ENCODE results near the gene MRI1.

The MRI1 gene

DNA sequence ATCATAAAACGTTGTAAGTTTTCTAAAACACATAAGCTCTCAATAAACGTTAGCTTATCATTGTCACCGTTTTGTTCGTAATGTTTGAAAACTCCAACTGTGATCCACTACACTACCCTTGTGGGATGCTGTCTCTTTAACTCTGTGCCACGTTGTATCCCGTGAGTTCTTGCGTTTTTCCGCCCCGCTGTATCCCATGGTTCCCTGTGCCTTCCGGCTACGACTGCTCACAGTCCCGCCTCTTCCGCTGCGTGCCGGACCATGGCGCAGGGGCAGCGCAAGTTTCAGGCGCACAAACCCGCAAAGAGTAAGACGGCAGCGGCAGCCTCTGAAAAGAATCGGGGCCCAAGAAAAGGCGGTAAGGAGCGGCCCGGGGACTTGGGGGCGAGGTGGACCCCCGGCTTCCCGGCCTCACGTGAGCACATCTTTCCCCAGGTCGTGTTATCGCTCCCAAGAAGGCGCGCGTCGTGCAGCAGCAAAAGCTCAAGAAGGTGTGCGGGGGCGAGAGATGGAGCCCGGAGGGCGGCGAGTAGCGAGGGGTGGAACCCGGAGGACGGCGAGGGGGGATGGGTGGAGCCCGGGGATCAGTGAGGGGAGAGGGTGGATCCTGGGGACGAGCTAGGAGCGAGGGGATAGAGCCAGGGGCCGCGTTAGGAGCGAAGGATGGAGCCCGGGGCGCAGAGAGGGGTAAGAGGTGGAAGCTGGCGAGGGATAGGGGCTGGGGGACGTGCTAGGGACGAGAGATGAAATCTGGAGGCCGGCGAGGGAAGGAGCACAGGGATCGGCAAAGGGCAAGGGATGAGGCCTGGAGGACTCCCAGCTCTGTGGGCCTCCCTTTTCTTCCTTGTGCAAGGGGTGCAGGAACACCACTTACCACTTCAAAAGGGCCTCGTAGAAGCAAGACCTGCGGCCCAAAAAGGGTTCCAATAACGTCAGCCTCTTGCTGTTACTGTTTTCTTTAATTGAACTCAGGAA lies 10.2 kb downstream of the MRI1 start, which contains the start of gene C19orf53 (continued):
- TF ChIP-seq, protein P1, sequence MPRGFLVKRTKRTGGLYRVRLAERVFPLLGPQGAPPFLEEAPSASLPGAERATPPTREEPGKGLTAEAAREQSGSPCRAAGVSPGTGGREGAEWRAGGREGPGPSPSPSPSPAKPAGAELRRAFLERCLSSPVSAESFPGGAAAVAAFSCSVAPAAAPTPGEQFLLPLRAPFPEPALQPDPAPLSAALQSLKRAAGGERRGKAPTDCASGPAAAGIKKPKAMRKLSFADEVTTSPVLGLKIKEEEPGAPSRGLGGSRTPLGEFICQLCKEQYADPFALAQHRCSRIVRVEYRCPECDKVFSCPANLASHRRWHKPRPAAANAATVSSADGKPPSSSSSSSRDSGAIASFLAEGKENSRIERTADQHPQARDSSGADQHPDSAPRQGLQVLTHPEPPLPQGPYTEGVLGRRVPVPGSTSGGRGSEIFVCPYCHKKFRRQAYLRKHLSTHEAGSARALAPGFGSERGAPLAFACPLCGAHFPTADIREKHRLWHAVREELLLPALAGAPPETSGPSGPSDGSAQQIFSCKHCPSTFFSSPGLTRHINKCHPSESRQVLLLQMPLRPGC (tag by site-specific recombination; IDR thresholded peaks at IDR 0.05): peak; percentile 80
- TF ChIP-seq YY1 (tag by site-specific recombination; IDR thresholded peaks at IDR 0.05) (peak; percentile 86), KLF1 (tag by site-specific recombination; IDR thresholded peaks at IDR 0.05) (peak; percentile 76), ZBTB20 (tag by site-specific recombination; IDR thresholded peaks at IDR 0.05) (peak; percentile 91), ZNF2 (tag by site-specific recombination; IDR thresholded peaks at IDR 0.05) (peak; percentile 79), GLI4 (tag by site-specific recombination; IDR thresholded peaks at IDR 0.05) (peak; percentile 46; the same call in 1 of the 2 replicates), TCF7L2 (IDR thresholded peaks at IDR 0.05; ENCODE audit: borderline replicate concordance, low read depth, low read length) (no peak), ZNF146 (tag by site-specific recombination; IDR thresholded peaks at IDR 0.05) (peak; percentile 13; the same call in 1 of the 2 replicates), HOXC10 (CRISPR knock-in tag; IDR thresholded peaks at IDR 0.05) (no peak), ZNF157 (tag by site-specific recombination; IDR thresholded peaks at IDR 0.05) (0 out of 2 replicates have a peak, but pooled peaks have one; percentile 17), ZNF391 (tag by site-specific recombination; IDR thresholded peaks at IDR 0.05; ENCODE audit: borderline replicate concordance, low read depth) (peak; percentile 85; the same call in 1 of the 2 replicates), KLF16 (tag by site-specific recombination; IDR thresholded peaks at IDR 0.05) (peak; percentile 89; the same call in 1 of the 2 replicates), ZNF48 (tag by site-specific recombination; IDR thresholded peaks at IDR 0.05) (no peak), ZNF174 (tag by site-specific recombination; IDR thresholded peaks at IDR 0.05) (no peak), GLIS1 (tag by site-specific recombination; IDR thresholded peaks at IDR 0.05) (peak; percentile 25; the same call in 1 of the 2 replicates), ZNF311 (tag by site-specific recombination; IDR thresholded peaks at IDR 0.05; ENCODE audit: borderline replicate concordance) (no peak), ZFHX2 (tag by site-specific recombination; conservative IDR thresholded peaks at IDR 0.05) (peak; percentile 96), ZNF843 (tag by site-specific recombination; IDR thresholded peaks at IDR 0.05) (peak; percentile 63), ZNF501 (tag by site-specific recombination; IDR thresholded peaks at IDR 0.05) (peak; percentile 93), ZNF350 (tag by site-specific recombination; IDR thresholded peaks at IDR 0.05) (no peak), YY2 (tag by site-specific recombination; IDR thresholded peaks at IDR 0.05) (peak; percentile 79)
- TF ChIP-seq, protein P2, sequence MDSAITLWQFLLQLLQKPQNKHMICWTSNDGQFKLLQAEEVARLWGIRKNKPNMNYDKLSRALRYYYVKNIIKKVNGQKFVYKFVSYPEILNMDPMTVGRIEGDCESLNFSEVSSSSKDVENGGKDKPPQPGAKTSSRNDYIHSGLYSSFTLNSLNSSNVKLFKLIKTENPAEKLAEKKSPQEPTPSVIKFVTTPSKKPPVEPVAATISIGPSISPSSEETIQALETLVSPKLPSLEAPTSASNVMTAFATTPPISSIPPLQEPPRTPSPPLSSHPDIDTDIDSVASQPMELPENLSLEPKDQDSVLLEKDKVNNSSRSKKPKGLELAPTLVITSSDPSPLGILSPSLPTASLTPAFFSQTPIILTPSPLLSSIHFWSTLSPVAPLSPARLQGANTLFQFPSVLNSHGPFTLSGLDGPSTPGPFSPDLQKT (IDR thresholded peaks at IDR 0.05; ENCODE audit: borderline replicate concordance, low read depth, low read length): 0 out of 2 replicates have a peak, but pooled peaks have one; percentile 45
- TF ChIP-seq, protein P3, sequence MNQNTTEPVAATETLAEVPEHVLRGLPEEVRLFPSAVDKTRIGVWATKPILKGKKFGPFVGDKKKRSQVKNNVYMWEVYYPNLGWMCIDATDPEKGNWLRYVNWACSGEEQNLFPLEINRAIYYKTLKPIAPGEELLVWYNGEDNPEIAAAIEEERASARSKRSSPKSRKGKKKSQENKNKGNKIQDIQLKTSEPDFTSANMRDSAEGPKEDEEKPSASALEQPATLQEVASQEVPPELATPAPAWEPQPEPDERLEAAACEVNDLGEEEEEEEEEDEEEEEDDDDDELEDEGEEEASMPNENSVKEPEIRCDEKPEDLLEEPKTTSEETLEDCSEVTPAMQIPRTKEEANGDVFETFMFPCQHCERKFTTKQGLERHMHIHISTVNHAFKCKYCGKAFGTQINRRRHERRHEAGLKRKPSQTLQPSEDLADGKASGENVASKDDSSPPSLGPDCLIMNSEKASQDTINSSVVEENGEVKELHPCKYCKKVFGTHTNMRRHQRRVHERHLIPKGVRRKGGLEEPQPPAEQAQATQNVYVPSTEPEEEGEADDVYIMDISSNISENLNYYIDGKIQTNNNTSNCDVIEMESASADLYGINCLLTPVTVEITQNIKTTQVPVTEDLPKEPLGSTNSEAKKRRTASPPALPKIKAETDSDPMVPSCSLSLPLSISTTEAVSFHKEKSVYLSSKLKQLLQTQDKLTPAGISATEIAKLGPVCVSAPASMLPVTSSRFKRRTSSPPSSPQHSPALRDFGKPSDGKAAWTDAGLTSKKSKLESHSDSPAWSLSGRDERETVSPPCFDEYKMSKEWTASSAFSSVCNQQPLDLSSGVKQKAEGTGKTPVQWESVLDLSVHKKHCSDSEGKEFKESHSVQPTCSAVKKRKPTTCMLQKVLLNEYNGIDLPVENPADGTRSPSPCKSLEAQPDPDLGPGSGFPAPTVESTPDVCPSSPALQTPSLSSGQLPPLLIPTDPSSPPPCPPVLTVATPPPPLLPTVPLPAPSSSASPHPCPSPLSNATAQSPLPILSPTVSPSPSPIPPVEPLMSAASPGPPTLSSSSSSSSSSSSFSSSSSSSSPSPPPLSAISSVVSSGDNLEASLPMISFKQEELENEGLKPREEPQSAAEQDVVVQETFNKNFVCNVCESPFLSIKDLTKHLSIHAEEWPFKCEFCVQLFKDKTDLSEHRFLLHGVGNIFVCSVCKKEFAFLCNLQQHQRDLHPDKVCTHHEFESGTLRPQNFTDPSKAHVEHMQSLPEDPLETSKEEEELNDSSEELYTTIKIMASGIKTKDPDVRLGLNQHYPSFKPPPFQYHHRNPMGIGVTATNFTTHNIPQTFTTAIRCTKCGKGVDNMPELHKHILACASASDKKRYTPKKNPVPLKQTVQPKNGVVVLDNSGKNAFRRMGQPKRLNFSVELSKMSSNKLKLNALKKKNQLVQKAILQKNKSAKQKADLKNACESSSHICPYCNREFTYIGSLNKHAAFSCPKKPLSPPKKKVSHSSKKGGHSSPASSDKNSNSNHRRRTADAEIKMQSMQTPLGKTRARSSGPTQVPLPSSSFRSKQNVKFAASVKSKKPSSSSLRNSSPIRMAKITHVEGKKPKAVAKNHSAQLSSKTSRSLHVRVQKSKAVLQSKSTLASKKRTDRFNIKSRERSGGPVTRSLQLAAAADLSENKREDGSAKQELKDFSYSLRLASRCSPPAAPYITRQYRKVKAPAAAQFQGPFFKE (tag by site-specific recombination; IDR thresholded peaks at IDR 0.05; ENCODE audit: borderline replicate concordance): 0 out of 2 replicates have a peak, but pooled peaks have one; percentile 71
- TF ChIP-seq, protein P4, sequence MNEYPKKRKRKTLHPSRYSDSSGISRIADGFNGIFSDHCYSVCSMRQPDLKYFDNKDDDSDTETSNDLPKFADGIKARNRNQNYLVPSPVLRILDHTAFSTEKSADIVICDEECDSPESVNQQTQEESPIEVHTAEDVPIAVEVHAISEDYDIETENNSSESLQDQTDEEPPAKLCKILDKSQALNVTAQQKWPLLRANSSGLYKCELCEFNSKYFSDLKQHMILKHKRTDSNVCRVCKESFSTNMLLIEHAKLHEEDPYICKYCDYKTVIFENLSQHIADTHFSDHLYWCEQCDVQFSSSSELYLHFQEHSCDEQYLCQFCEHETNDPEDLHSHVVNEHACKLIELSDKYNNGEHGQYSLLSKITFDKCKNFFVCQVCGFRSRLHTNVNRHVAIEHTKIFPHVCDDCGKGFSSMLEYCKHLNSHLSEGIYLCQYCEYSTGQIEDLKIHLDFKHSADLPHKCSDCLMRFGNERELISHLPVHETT (tag by site-specific recombination; IDR thresholded peaks at IDR 0.05): peak; percentile 98
- TF ChIP-seq, protein P5, sequence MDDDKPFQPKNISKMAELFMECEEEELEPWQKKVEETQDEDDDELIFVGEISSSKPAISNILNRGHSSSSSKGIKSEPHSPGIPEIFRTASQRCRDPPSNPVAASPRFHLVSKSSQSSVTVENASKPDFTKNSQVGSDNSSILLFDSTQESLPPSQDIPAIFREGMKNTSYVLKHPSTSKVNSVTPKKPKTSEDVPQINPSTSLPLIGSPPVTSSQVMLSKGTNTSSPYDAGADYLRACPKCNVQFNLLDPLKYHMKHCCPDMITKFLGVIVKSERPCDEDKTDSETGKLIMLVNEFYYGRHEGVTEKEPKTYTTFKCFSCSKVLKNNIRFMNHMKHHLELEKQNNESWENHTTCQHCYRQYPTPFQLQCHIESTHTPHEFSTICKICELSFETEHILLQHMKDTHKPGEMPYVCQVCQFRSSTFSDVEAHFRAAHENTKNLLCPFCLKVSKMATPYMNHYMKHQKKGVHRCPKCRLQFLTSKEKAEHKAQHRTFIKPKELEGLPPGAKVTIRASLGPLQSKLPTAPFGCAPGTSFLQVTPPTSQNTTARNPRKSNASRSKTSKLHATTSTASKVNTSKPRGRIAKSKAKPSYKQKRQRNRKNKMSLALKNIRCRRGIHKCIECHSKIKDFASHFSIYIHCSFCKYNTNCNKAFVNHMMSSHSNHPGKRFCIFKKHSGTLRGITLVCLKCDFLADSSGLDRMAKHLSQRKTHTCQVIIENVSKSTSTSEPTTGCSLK (tag by site-specific recombination; IDR thresholded peaks at IDR 0.05): no peak
- TF ChIP-seq, protein P6, sequence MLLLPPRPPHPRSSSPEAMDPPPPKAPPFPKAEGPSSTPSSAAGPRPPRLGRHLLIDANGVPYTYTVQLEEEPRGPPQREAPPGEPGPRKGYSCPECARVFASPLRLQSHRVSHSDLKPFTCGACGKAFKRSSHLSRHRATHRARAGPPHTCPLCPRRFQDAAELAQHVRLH (tag by site-specific recombination; IDR thresholded peaks at IDR 0.05): peak; percentile 77
